ENCODE data around the gene GDPD4. TPM values are rescaled to one million over a fixed set of nuclear protein-coding genes. Genes with fewer than 3 reads are reported as not detected.

GDPD4 gene
- polyA plus RNA-seq, 2 of the 4 experiments (the other 2 are of a cell fraction), result not detected

DNA sequence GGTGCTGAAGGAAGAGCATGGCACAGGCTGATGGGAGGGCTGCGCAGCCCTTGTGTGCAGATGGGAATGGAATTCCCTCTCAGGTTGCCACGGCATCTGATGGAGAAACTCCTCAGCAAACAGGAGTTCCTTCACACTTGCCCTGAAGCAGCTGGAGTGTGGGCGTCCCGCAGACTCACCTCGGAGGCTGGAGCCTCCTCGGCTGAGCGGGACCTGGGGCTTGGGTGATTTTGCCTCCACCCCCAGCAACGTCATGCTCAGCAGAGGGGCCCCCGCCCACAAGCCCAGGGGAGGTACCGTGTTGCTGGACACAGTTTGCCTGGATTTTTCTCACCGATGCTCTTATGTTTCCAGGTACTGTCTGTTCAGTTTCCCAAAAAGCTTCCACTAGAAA, 110.1 kb downstream of the GDPD4 start:
- H3K9me3 ChIP-seq, result no peaks in the 10 kb centered on the region
- WGBS (ENCODE audit: missing lambda C conversion rate), result 12% methylated on average over 8 of the region's 11 CpGs
- CTCF ChIA-PET, result interaction anchor here (0.6 to 10.8 kb wide), 13 partner anchors 15 to 382 kb away, joined by 3 to 161 read pairs (median 4); partner anchors contain the start of gene MYO7A
- peak overlapping the region; percentile 83 to 95 for H3K27ac ChIP-seq
- ATAC-seq (peak; percentile 77 to 83), DNase-seq (ENCODE audit: low read depth in 1 of 2, low spot score in 1 of 2) (peak; percentile 58 to 83), FAIRE-seq (no peak)
- TF ChIP-seq MYC (IDR thresholded peaks at IDR 0.05; ENCODE audit: borderline replicate concordance, low read length), result no peak
- TF ChIP-seq JUNB (IDR thresholded peaks at IDR 0.05), result no peak
- no peak for TF ChIP-seq HEYL (CRISPR knock-in tag; IDR thresholded peaks at IDR 0.05)
- TF ChIP-seq, protein P1, sequence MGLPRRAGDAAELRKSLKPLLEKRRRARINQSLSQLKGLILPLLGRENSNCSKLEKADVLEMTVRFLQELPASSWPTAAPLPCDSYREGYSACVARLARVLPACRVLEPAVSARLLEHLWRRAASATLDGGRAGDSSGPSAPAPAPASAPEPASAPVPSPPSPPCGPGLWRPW (IDR thresholded peaks at IDR 0.05), result no peak
- TF ChIP-seq ESRRA (IDR thresholded peaks at IDR 0.05; ENCODE audit: borderline replicate concordance, low read length), result no peak
- TF ChIP-seq, protein P2, sequence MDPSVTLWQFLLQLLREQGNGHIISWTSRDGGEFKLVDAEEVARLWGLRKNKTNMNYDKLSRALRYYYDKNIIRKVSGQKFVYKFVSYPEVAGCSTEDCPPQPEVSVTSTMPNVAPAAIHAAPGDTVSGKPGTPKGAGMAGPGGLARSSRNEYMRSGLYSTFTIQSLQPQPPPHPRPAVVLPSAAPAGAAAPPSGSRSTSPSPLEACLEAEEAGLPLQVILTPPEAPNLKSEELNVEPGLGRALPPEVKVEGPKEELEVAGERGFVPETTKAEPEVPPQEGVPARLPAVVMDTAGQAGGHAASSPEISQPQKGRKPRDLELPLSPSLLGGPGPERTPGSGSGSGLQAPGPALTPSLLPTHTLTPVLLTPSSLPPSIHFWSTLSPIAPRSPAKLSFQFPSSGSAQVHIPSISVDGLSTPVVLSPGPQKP (IDR thresholded peaks at IDR 0.05; ENCODE audit: low read depth, low read length), result no peak
- peak overlapping the region; percentile 90 for H3K4me2 ChIP-seq
- POLR2A ChIA-PET, result no interaction called here
- H3K4me1 ChIP-seq, result no peaks in the 10 kb centered on the region
- H3K4me3 ChIP-seq, result peak overlapping the region; percentile 53

DNA sequence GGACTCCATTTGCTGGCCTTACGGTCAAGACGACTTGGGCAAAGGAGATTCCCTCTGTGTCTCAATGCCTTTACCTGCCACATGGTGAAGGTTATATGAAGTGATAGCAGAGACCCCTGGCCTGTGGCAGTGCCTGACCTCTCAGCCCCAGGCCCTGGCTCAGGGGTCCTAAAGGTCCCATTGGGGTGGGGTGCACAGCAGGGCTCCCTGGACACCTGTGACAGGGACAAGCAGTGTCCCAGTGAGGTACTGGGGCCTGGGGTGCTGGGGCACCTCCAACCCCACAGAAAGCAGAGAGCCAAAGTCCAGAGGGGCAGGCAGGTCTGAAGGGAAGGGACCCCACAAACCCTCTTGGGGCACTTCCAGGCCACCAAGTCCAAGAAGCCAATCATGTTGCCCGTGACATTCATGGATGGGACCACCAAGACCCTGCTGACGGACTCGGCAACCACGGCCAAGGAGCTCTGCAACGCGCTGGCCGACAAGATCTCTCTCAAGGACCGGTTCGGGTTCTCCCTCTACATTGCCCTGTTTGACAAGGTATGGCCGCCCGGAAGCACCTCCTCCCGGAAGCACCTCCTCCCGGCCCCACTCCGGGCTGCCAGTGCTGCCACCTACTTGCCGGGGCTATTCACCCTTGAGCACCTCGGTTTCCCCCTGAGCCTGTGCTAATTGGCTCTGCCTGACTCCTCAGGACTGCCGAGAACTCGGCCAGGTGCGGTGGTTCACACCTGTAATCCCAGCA, 111.0 kb downstream of the GDPD4 start:
- FAIRE-seq (no peak), ATAC-seq (no peak), DNase-seq (ENCODE audit: low read depth in 1 of 2, low spot score in 1 of 2) (peak in 1 of 2 experiments; percentile 21)
- no peak overlapping the region for H3K4me2 ChIP-seq
- ChIA-PET CTCF (interaction anchor here (0.6 to 10.8 kb wide), 13 partner anchors 14 to 1614 kb away, joined by 3 to 161 read pairs (median 4); partner anchors contain the start of gene MYO7A), POLR2A (no interaction called here)
- no peaks in the 10 kb centered on the region for H3K9me3 ChIP-seq
- TF ChIP-seq, protein P3, sequence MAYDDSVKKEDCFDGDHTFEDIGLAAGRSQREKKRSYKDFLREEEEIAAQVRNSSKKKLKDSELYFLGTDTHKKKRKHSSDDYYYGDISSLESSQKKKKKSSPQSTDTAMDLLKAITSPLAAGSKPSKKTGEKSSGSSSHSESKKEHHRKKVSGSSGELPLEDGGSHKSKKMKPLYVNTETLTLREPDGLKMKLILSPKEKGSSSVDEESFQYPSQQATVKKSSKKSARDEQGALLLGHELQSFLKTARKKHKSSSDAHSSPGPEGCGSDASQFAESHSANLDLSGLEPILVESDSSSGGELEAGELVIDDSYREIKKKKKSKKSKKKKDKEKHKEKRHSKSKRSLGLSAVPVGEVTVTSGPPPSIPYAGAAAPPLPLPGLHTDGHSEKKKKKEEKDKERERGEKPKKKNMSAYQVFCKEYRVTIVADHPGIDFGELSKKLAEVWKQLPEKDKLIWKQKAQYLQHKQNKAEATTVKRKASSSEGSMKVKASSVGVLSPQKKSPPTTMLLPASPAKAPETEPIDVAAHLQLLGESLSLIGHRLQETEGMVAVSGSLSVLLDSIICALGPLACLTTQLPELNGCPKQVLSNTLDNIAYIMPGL (CRISPR knock-in tag; IDR thresholded peaks at IDR 0.05; ENCODE audit: borderline replicate concordance), result no peak
- H3K4me3 ChIP-seq, result no peak overlapping the region
- H3K27ac ChIP-seq, result no peak overlapping the region
- no peaks in the 10 kb centered on the region for H3K4me1 ChIP-seq
- 78% methylated on average over 19 of the region's 21 CpGs for WGBS (ENCODE audit: missing lambda C conversion rate)

DNA sequence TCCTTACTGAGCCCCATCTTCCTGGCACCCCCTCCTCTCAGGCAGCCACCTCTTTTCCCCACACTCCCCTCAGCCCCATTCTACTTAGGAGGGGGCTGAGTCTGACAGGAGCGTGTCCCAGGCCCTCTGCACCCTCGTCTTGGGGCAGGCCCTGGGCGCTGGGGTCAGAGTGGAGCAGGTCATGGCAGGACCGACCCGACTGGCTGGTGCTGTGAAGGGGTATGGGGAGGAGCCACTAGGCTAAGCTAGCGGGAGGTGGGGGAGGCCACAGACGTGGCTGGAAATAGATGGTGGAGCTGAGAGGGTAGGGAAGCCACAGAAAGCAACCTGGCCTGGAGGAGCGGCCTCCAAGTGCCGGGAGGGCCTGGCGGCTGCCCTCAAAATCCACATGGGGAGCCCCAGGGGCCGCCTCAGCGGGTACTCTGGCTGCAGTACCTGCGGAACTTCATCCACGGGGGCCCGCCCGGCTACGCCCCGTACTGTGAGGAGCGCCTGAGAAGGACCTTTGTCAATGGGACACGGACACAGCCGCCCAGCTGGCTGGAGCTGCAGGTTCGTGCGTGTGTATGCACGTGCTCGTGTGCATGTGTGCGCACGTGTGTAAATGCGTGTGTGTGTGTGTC, 111.8 kb downstream of the GDPD4 start:
- ATAC-seq (no peak), FAIRE-seq (no peak), DNase-seq (ENCODE audit: low read depth in 1 of 2, low spot score in 1 of 2) (no peak)
- no peak for TF ChIP-seq RCOR1 (IDR thresholded peaks at IDR 0.05; ENCODE audit: low read depth, low read length)
- no peak for TF ChIP-seq NR3C1 (IDR thresholded peaks at IDR 0.05)
- H3K9me3 ChIP-seq, result no peaks in the 10 kb centered on the region
- WGBS (ENCODE audit: missing lambda C conversion rate), result 95% methylated on average over 25 of the region's 28 CpGs
- H3K4me3 ChIP-seq, result no peak overlapping the region
- H3K4me1 ChIP-seq, result no peaks in the 10 kb centered on the region
- ChIA-PET CTCF (interaction anchor here (0.6 to 10.8 kb wide), 27 partner anchors 12 to 1613 kb away, joined by 3 to 161 read pairs (median 4); partner anchors contain the start of gene MYO7A), POLR2A (no interaction called here)
- H3K27ac ChIP-seq, result no peak overlapping the region
- H3K4me2 ChIP-seq, result no peak overlapping the region

DNA sequence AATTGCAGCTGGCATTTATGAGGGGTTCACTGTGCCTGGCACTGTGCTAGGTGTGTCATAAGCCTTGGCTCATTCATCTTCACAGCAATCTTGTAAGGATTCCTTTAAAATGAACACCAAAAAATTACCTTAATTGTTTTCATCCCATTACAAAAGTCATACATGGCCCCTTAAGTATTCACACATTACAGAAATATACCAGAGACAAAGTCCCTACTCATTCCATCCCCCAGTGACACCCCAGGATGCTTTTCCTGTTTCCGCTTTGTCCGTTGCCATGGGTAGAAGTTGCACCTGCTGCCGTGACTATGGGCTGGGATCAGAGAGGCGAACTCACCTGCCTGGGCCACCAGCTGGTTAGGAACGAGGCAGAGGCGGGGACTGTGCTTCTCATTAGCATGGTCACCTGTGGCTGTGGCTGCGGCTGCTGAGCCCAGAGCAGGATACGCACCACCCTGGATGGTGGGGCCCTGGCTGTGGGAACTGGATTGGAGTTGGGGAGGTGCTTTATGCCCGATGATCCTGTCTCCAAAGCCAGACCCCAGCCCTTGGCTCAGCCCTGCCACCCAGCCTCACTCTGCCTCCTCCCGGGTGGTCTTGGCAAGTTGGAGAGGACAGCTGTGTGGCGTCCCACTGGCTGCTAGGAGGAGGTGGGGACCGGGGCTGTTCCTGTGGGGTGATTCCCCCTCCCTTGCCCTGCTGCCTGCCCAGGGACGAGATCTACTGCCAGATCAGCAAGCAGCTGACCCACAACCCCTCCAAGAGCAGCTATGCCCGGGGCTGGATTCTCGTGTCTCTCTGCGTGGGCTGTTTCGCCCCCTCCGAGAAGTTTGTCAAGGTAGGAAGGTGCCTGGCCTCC, 112.6 kb downstream of the GDPD4 start:
- WGBS (ENCODE audit: missing lambda C conversion rate), result 56% methylated on average over 10 of the region's 18 CpGs
- Histone ChIP-seq H3K4me3 (no peak overlapping the region), H3K4me2 (no peak overlapping the region), H3K9me3 (no peaks in the 10 kb centered on the region), H3K4me1 (no peaks in the 10 kb centered on the region), H3K27ac (no peak overlapping the region)
- DNase-seq (ENCODE audit: low read depth in 1 of 2, low spot score in 1 of 2) (no peak), ATAC-seq (no peak), FAIRE-seq (no peak)
- ChIA-PET CTCF (interaction anchor here (0.6 to 10.8 kb wide), 46 partner anchors 12 to 471 kb away, joined by 3 to 161 read pairs (median 4); partner anchors contain the start of gene MYO7A), POLR2A (no interaction called here)
- TF ChIP-seq, protein P2 (IDR thresholded peaks at IDR 0.05; ENCODE audit: low read depth, low read length), result no peak
- no peak for TF ChIP-seq EHF (CRISPR knock-in tag; IDR thresholded peaks at IDR 0.05)
- TF ChIP-seq, protein P3 (CRISPR knock-in tag; IDR thresholded peaks at IDR 0.05; ENCODE audit: borderline replicate concordance), result no peak
- TF ChIP-seq HOXB13 (CRISPR knock-in tag; IDR thresholded peaks at IDR 0.05; ENCODE audit: low read depth), result no peak
- TF ChIP-seq, protein P1 (IDR thresholded peaks at IDR 0.05), result no peak
- TF ChIP-seq, protein P4, sequence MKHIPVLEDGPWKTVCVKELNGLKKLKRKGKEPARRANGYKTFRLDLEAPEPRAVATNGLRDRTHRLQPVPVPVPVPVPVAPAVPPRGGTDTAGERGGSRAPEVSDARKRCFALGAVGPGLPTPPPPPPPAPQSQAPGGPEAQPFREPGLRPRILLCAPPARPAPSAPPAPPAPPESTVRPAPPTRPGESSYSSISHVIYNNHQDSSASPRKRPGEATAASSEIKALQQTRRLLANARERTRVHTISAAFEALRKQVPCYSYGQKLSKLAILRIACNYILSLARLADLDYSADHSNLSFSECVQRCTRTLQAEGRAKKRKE (CRISPR knock-in tag; IDR thresholded peaks at IDR 0.05; ENCODE audit: low read depth), result no peak
- TF ChIP-seq NR3C1 (IDR thresholded peaks at IDR 0.05), result no peak
- TF ChIP-seq, protein P5, sequence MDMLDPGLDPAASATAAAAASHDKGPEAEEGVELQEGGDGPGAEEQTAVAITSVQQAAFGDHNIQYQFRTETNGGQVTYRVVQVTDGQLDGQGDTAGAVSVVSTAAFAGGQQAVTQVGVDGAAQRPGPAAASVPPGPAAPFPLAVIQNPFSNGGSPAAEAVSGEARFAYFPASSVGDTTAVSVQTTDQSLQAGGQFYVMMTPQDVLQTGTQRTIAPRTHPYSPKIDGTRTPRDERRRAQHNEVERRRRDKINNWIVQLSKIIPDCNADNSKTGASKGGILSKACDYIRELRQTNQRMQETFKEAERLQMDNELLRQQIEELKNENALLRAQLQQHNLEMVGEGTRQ (IDR thresholded peaks at IDR 0.05), result no peak
- no peak for TF ChIP-seq FOSL2 (IDR thresholded peaks at IDR 0.05)
- TF ChIP-seq FOSL2 (CRISPR knock-in tag; IDR thresholded peaks at IDR 0.05), result no peak
